K562 (cell line): ENCODE results near the gene PRKACA. TPM values are rescaled to one million over a fixed set of nuclear protein-coding genes. Genes with fewer than 3 reads are reported as not detected.

Experiments used
- CCNT2 ChIP-seq: IDR thresholded peaks from 2 replicates; pipeline ENCODE4 v1.6.1; 2011; ENCODE audit warnings: borderline replicate concordance, low read depth, mild to moderate bottlenecking, moderate library complexity, mixed read lengths, low read length; ENCODE audit not compliant: insufficient read length; ENCODE audit errors: extremely low read depth
- CXXC5 ChIP-seq: fragments of 250-450 bp; sonication (Bioruptor Pico); IDR thresholded peaks from 2 replicates; pipeline ENCODE4 v1.8.0; 2022; ENCODE audit warnings: inconsistent platforms, mild to moderate bottlenecking, moderate library complexity
- ETS2 ChIP-seq: IDR thresholded peaks from 2 replicates; pipeline ENCODE4 v1.6.1; 2016; ENCODE audit warnings: borderline replicate concordance, missing genetic modification characterization, mild to moderate bottlenecking, moderate library complexity, missing compliant biosample characterization; ENCODE audit not compliant: poor library complexity, severe bottlenecking
- GTF2A2 ChIP-seq: IDR thresholded peaks from 2 replicates; pipeline ENCODE4 v1.6.1; 2016; ENCODE audit warnings: mild to moderate bottlenecking, missing genetic modification characterization, missing compliant biosample characterization
- HIVEP1 ChIP-seq: fragments of 250-450 bp; sonication (Bioruptor Pico); IDR thresholded peaks from 2 replicates; pipeline ENCODE4 v1.4.0; 2020; ENCODE audit warnings: mild to moderate bottlenecking
- MITF ChIP-seq: IDR thresholded peaks from 2 replicates; pipeline ENCODE4 v1.6.1; 2014; ENCODE audit warnings: antibody characterized with exemption
- MXD1 ChIP-seq: fragments of 250-450 bp; sonication (Bioruptor Pico); IDR thresholded peaks from 2 replicates; pipeline ENCODE4 v1.8.0; 2021; ENCODE audit warnings: borderline replicate concordance, mild to moderate bottlenecking, moderate library complexity; ENCODE audit not compliant: poor library complexity, severe bottlenecking
- NR4A1 ChIP-seq, 2 experiments: fragments of 250-450 bp in 1 of 2; fragments of 450-650 bp in 1 of 2; sonication (Bioruptor Pico) in 1 of 2; IDR thresholded peaks; 2 replicates each; pipeline versions ENCODE4 v1.4.0 to v1.6.1; 2016 to 2020; ENCODE audit warnings: mild to moderate bottlenecking in 2 of 2, missing compliant biosample characterization in 1 of 2, missing genetic modification characterization in 1 of 2, moderate library complexity in 1 of 2
- POLR2AphosphoS5 ChIP-seq: IDR thresholded peaks from 2 replicates; pipeline ENCODE4 v1.6.1; 2011; ENCODE audit warnings: mild to moderate bottlenecking, low read depth, low read length, moderate library complexity; ENCODE audit not compliant: control insufficient read depth, insufficient read depth
- PTRF ChIP-seq: fragments of 450-650 bp; IDR thresholded peaks from 2 replicates; pipeline ENCODE4 v1.6.1; 2016; ENCODE audit warnings: mild to moderate bottlenecking, missing genetic modification characterization, missing compliant biosample characterization
- RBFOX2 ChIP-seq: fragments of 200-400 bp; formaldehyde crosslinking; IDR thresholded peaks from 2 replicates; pipeline ENCODE4 v1.6.1; 2017; ENCODE audit warnings: low read depth, mild to moderate bottlenecking, low read length, moderate library complexity
- SIX5 ChIP-seq, 2 experiments: IDR thresholded peaks; 2 replicates each; pipeline ENCODE4 v1.6.1; 2011; ENCODE audit warnings: low read length in 2 of 2, borderline replicate concordance in 1 of 2, low read depth in 1 of 2, mild to moderate bottlenecking in 1 of 2, moderate library complexity in 1 of 2; ENCODE audit not compliant: insufficient read depth in 1 of 2
- SRSF7 ChIP-seq: fragments of 200-400 bp; formaldehyde crosslinking; optimal IDR thresholded peaks from 2 replicates; pipeline ENCODE3; 2017; ENCODE audit warnings: mild to moderate bottlenecking, low read depth, low read length
- U2AF2 ChIP-seq: fragments of 200-400 bp; formaldehyde crosslinking; optimal IDR thresholded peaks from 2 replicates; pipeline ENCODE3; 2017; ENCODE audit warnings: low read depth, mild to moderate bottlenecking, low read length
- XRCC5 ChIP-seq: fragments of 200-400 bp; formaldehyde crosslinking; IDR thresholded peaks from 2 replicates; pipeline ENCODE4 v1.6.1; 2017; ENCODE audit warnings: low read depth, mild to moderate bottlenecking, low read length
- ZBTB8A ChIP-seq: fragments of 450-650 bp; IDR thresholded peaks from 2 replicates; pipeline ENCODE4 v1.6.1; 2018; ENCODE audit warnings: mild to moderate bottlenecking, moderate library complexity; ENCODE audit not compliant: partially characterized antibody
- ZNF12 ChIP-seq: sonication (generic); formaldehyde crosslinking; IDR thresholded peaks from 2 replicates; pipeline ENCODE4 v1.4.0; 2020; ENCODE audit warnings: mild to moderate bottlenecking, missing genetic modification reagents
- ZNF212 ChIP-seq: fragments of 450-650 bp; formaldehyde crosslinking; IDR thresholded peaks from 2 replicates; pipeline ENCODE4 v1.4.0; 2020; ENCODE audit warnings: mild to moderate bottlenecking
- ZNF282 ChIP-seq: sonication (generic); formaldehyde crosslinking; IDR thresholded peaks from 2 replicates; pipeline ENCODE4 v1.8.1; 2023; ENCODE audit warnings: missing genetic modification reagents
- ZNF766 ChIP-seq: fragments of 200-800 bp; sonication (Bioruptor generic); conservative IDR thresholded peaks from 2 replicates; pipeline ENCODE4 v1.6.1; 2016; ENCODE audit warnings: missing genetic modification characterization, missing compliant biosample characterization
- ZNF778 ChIP-seq: fragments of 450-650 bp; formaldehyde crosslinking; IDR thresholded peaks from 2 replicates; pipeline ENCODE4 v1.4.0; 2020; ENCODE audit warnings: mild to moderate bottlenecking, moderate library complexity
- ZNF780A ChIP-seq: fragments of 250-450 bp; sonication (Bioruptor Pico); IDR thresholded peaks from 2 replicates; pipeline ENCODE4 v1.5.0; 2021; ENCODE audit warnings: mild to moderate bottlenecking
- polyA plus RNA-seq, 8 experiments: library from polyadenylated mRNA; depleted of rRNA in 4 of 8; stranded (reverse) in 5 of 8; unstranded in 3 of 8; fragments of >200 nt; fragmentation: Nextera tagmentation in 2 of 8; fragmentation: Illumina TruSeq in 1 of 8; extraction: Ambion mirVana in 2 of 8; extraction: Trizol in 1 of 8; gene quantifications; 2 replicates each; pipeline versions ENCODE4 v1.2.1 to v1.2.3, GENCODE V29; 2011 to 2014; ENCODE audit warnings: inconsistent platforms in 1 of 8, missing spikeins in 1 of 8
- total RNA-seq, 7 experiments: library from RNA; depleted of rRNA in 6 of 7; stranded (reverse); fragments of >200 nt in 6 of 7; fragmentation: Illumina TruSeq in 2 of 7; extraction: Trizol in 2 of 7; gene quantifications; 2 replicates each; pipeline versions ENCODE4 v1.2.1 to v1.2.3, GENCODE V29; 2011 to 2021; ENCODE audit warnings: low replicate concordance in 1 of 7
- TF ChIP-seq, protein P1 (sequence below): fragments of 250-450 bp; sonication (Bioruptor Pico); IDR thresholded peaks from 2 replicates; pipeline ENCODE4 v1.5.0; 2021
- TF ChIP-seq, protein P2 (sequence below), 3 experiments: IDR thresholded peaks in 2 of 3; conservative IDR thresholded peaks in 1 of 3; 2 replicates each; pipeline ENCODE4 v1.5.1; 2011 to 2012; ENCODE audit warnings: low read length in 3 of 3, mild to moderate bottlenecking in 3 of 3, control low read depth in 2 of 3, improper control_type of control experiment in 1 of 3, inconsistent platforms in 1 of 3, low read depth in 1 of 3, mixed read lengths in 1 of 3, moderate library complexity in 1 of 3; ENCODE audit not compliant: insufficient read depth in 2 of 3

Gene PRKACA
- total and polyA plus RNA-seq, 9 of the 15 experiments (the other 6 are each of a cell fraction or from before 2014, with no cell fraction given) = 1.2 to 63.1 (median 13.0) TPM

- no peak for TF ChIP-seq MITF
- no peak for TF ChIP-seq ETS2
- no peak for TF ChIP-seq ZNF778
- TF ChIP-seq, protein P1, sequence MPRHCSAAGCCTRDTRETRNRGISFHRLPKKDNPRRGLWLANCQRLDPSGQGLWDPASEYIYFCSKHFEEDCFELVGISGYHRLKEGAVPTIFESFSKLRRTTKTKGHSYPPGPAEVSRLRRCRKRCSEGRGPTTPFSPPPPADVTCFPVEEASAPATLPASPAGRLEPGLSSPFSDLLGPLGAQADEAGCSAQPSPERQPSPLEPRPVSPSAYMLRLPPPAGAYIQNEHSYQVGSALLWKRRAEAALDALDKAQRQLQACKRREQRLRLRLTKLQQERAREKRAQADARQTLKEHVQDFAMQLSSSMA (CRISPR knock-in tag) = no peak
- TF ChIP-seq CCNT2 = peak; percentile 75
- no peak for TF ChIP-seq PTRF (tag)
- peak; percentile 92 for TF ChIP-seq CXXC5
- TF ChIP-seq ZNF780A (CRISPR knock-in tag) = no peak
- TF ChIP-seq MXD1 (CRISPR knock-in tag) = no peak
- no peak for TF ChIP-seq ZBTB8A
- no peak for TF ChIP-seq HIVEP1 (CRISPR knock-in tag)
- TF ChIP-seq ZNF282 = no peak; the same call in 1 of the 2 replicates
- TF ChIP-seq RBFOX2 = peak; percentile 54
- TF ChIP-seq SRSF7 = no peak
- no peak for TF ChIP-seq ZNF12
- TF ChIP-seq NR4A1 (CRISPR knock-in tag; IDR thresholded peaks at IDR 0.05) = no peak
- peak; percentile 26; the same call in 1 of the 2 replicates for TF ChIP-seq NR4A1 (tag; IDR thresholded peaks at IDR 0.05)
- TF ChIP-seq POLR2AphosphoS5 = no peak
- TF ChIP-seq GTF2A2 (tag) = no peak
- TF ChIP-seq ZNF766 (CRISPR knock-in tag) = no peak; the same call in 1 of the 2 replicates
- no peak for TF ChIP-seq ZNF212 (CRISPR knock-in tag)
- TF ChIP-seq SIX5 (IDR thresholded peaks at IDR 0.05; ENCODE audit: borderline replicate concordance in 1 of 2, insufficient read depth in 1 of 2, low read depth in 1 of 2, low read length in 2 of 2) = no peak
- TF ChIP-seq U2AF2 = no peak
- TF ChIP-seq, protein P2, sequence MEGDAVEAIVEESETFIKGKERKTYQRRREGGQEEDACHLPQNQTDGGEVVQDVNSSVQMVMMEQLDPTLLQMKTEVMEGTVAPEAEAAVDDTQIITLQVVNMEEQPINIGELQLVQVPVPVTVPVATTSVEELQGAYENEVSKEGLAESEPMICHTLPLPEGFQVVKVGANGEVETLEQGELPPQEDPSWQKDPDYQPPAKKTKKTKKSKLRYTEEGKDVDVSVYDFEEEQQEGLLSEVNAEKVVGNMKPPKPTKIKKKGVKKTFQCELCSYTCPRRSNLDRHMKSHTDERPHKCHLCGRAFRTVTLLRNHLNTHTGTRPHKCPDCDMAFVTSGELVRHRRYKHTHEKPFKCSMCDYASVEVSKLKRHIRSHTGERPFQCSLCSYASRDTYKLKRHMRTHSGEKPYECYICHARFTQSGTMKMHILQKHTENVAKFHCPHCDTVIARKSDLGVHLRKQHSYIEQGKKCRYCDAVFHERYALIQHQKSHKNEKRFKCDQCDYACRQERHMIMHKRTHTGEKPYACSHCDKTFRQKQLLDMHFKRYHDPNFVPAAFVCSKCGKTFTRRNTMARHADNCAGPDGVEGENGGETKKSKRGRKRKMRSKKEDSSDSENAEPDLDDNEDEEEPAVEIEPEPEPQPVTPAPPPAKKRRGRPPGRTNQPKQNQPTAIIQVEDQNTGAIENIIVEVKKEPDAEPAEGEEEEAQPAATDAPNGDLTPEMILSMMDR (IDR thresholded peaks at IDR 0.05 in 2 of 3, conservative IDR thresholded peaks at IDR 0.05 in 1 of 3; ENCODE audit: insufficient read depth in 2 of 3, low read depth in 1 of 3, low read length in 3 of 3) = peak; percentile 17 to 88 (median 75); a peak in 5 of 6 replicates
- no peak for TF ChIP-seq XRCC5
Measured at GRCh38 chr19:14073261-14073924, 44.2 kb downstream of the PRKACA start (continued).
